ENCODE results near the gene ZDHHC19. TPM values are rescaled to one million over a fixed set of nuclear protein-coding genes. Genes with fewer than 3 reads are reported as not detected.
"Not testable (repeated sequence)": the region's sequence is repeated elsewhere in the genome, so short reads cannot be mapped to it uniquely, and the experiment has no call there.

The ZDHHC19 gene
- total RNA-seq, 2 experiments from 2014 or later = not detected

DNA sequence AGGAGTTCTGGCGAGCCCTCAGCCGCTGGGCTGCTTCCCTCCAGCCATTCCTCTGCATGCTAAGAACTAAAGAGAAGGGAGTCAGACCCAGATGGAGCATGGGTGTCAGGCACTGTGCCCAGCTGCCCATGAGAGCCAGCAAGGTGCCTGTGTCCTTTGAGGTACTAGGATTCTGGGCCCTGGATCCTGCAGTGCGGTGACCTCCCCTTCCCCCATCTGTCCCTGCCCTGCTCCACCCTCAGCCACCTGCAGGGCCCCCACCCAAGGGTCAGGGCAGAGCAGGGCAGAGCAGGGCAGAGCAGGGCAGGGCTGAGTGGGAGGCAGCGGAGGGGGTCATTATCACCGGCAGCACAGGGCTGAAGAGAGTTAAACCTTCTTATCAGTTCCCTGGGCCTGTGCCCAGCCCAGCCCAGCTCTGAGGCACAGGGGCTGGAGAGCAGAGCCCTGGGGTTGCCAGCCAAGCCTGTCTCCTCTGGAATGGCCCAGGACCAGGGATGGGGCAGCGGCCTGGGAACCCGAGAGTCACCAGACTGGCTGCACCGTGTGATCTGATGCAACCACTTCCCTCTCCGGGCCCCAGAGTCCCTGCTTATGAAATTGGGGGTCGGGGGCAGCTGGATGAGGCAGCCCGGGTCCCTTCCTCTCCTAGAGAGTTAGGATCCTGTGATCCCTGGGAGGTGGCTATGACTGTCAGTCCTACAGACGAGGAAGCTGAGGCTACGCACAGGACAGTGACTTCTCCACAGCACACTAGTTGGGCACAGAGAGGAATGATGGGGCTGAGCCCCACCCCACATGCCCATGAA, 17.3 kb downstream of the ZDHHC19 start:
- CTCF ChIA-PET = interaction anchor here (0.8 to 12.2 kb wide), 5 partner anchors 9 to 171 kb away, joined by 3 to 186 read pairs (median 6); no protein-coding TSS in a partner anchor
- no peaks in the 10 kb centered on the region for H3K27me3 Mint-ChIP-seq (ENCODE audit: low read depth)
- DNase-seq = no peak
- no peak overlapping the region for H3K4me3 Mint-ChIP-seq
- no peaks in the 10 kb centered on the region for H3K36me3 Mint-ChIP-seq (ENCODE audit: low read depth)
- peaks cover 37% of the 10 kb centered on the region for H3K4me1 Mint-ChIP-seq (ENCODE audit: low read depth)
- H3K27ac Mint-ChIP-seq = peak overlapping the region; percentile 92
- H3K9me3 Mint-ChIP-seq = no peaks in the 10 kb centered on the region
- intact Hi-C loops (cut with micrococcal nuclease) = loop anchor here (2.0 kb wide), 1 partner anchor 111 kb away; the partner anchor contains the start of gene TFRC

DNA sequence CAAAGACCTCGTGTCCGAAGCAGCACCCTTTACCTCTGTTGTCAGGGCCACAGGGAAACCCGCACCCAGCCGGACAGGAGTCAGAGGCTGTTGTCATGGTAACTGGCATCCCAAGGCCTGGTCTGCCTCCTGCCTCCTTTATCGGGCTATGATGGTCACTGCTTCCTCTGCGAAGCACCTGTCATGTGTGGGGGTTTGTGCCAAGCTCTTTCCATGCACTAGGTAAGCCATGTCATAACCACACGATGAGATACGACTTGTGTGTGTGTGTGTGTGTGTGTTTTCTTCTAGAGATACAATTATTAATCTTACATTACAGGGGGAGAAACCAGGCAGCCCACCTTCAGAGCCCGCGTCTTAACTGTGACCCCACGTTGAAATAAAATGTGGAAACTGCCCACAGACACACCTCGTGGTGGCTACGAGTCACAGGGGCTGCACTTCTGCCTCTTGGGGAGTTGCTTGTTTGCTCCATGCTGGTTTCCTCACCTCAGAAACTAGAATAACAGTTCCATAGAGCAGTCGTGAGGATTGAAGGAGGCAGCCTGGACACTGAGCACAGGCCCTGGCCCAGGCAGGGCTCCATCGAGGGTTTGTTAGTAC, 18.0 kb downstream of the ZDHHC19 start:
- Mint-ChIP-seq H3K4me3 (no peak overlapping the region), H3K27me3 (ENCODE audit: low read depth) (no peaks in the 10 kb centered on the region), H3K4me1 (ENCODE audit: low read depth) (peaks cover 37% of the 10 kb centered on the region), H3K27ac (peak overlapping the region; percentile 92), H3K36me3 (ENCODE audit: low read depth) (no peaks in the 10 kb centered on the region), H3K9me3 (no peaks in the 10 kb centered on the region)
- no peak for DNase-seq
- intact Hi-C loops (cut with micrococcal nuclease) = loop anchor here (2.0 kb wide), 1 partner anchor 110 kb away; the partner anchor contains the start of gene TFRC
- CTCF ChIA-PET = interaction anchor here (1.1 to 12.2 kb wide), 2 partner anchors 13 to 118 kb away, joined by 3 to 186 read pairs; no protein-coding TSS in a partner anchor

- intact Hi-C loops (cut with micrococcal nuclease) = loop anchor here (1.0 to 2.0 kb wide), 4 partner anchors 13 to 119 kb away; partner anchors contain the start of gene TFRC
- peaks cover 37% of the 10 kb centered on the region for H3K4me1 Mint-ChIP-seq (ENCODE audit: low read depth)
- H3K9me3 Mint-ChIP-seq = no peaks in the 10 kb centered on the region
- H3K4me3 Mint-ChIP-seq = peak overlapping the region; percentile 55
- H3K27me3 Mint-ChIP-seq (ENCODE audit: low read depth) = no peaks in the 10 kb centered on the region
- CTCF ChIA-PET = interaction anchor here (1.1 to 12.2 kb wide), 2 partner anchors 13 to 117 kb away, joined by 3 to 186 read pairs; no protein-coding TSS in a partner anchor
- DNase-seq = peak; percentile 41
- peak overlapping the region; percentile 92 for H3K27ac Mint-ChIP-seq
- H3K36me3 Mint-ChIP-seq (ENCODE audit: low read depth) = no peaks in the 10 kb centered on the region
These were observed 18.6 kb downstream of the ZDHHC19 start for GRCh38 chr3:196192524-196193051.

GRCh38 chr3:196192036-196192523, 19.1 kb downstream of the ZDHHC19 start:
- H3K4me1 Mint-ChIP-seq (ENCODE audit: low read depth) = peaks cover 38% of the 10 kb centered on the region
- H3K27me3 Mint-ChIP-seq (ENCODE audit: low read depth) = no peaks in the 10 kb centered on the region
- CTCF ChIA-PET = interaction anchor here (1.1 to 12.2 kb wide), 2 partner anchors 12 to 116 kb away, joined by 3 to 186 read pairs; no protein-coding TSS in a partner anchor
- DNase-seq = peak; percentile 82
- no peaks in the 10 kb centered on the region for H3K36me3 Mint-ChIP-seq (ENCODE audit: low read depth)
- H3K4me3 Mint-ChIP-seq = peak overlapping the region; percentile 55
- intact Hi-C loops (cut with micrococcal nuclease) = loop anchor here (1.0 to 2.0 kb wide), 4 partner anchors 13 to 119 kb away; partner anchors contain the start of gene TFRC
- no peaks in the 10 kb centered on the region for H3K9me3 Mint-ChIP-seq
- H3K27ac Mint-ChIP-seq = peak overlapping the region; percentile 92

GRCh38 chr3:196189566-196190347, 21.4 kb downstream of the ZDHHC19 start:
- H3K27ac Mint-ChIP-seq = peak overlapping the region; percentile 36
- no peak for DNase-seq
- CTCF ChIA-PET = interaction anchor here (0.7 to 12.2 kb wide), 2 partner anchors 114 to 333 kb away, joined by 3 to 186 read pairs; no protein-coding TSS in a partner anchor
- H3K27me3 Mint-ChIP-seq (ENCODE audit: low read depth) = no peaks in the 10 kb centered on the region
- H3K4me1 Mint-ChIP-seq (ENCODE audit: low read depth) = peaks cover 42% of the 10 kb centered on the region
- no peaks in the 10 kb centered on the region for H3K9me3 Mint-ChIP-seq
- intact Hi-C loops (cut with micrococcal nuclease) = no loop called here
- no peaks in the 10 kb centered on the region for H3K36me3 Mint-ChIP-seq (ENCODE audit: low read depth)
- no peak overlapping the region for H3K4me3 Mint-ChIP-seq

DNA sequence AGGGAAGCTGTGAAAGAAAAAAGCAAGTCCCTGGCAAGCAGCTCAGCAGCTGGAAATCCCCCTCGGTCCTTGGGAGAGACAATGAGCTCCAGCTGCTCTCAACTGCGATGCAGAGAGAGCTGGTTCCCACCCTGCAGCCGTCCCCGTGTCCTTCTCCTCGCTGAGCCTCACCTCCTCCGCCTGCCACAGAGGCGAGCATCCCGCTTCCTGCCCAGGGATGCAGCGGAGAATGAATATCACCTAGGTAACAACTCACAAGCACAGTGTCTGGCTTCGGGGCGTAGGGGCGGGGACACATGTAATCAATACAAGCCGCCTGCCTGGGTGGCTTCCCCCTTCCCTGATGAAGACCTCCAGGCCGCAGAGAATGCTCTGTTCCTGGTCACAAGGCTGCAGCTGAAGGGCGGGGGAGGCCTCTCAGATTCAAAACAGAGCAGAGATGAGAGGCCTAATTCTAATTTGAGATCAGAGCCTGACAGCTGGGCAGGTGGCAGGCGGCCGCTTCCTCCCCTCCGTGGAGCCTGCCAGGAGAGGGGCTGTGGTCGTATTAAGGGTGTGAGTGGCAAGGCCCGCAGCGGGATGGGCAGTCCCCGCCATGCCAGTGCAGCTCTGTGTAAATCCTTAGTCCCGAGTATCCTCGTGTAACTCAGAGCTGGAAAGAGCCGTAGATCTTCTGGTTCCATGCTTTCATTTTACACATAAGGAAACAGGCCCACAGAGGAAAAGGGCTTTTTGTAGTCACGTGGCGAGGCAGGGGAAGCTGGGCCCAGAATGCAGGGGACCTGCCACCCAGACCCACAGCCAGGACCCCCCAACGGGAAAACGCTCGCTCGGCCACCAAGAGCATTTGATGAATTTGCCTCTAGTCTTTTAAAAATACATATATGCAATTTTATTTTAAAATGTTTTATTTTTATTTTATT, 24.3 kb downstream of the ZDHHC19 start:
- no peaks in the 10 kb centered on the region for H3K36me3 Mint-ChIP-seq (ENCODE audit: low read depth)
- intact Hi-C loops (cut with micrococcal nuclease) = no loop called here
- H3K27ac Mint-ChIP-seq = no peak overlapping the region
- peaks cover 42% of the 10 kb centered on the region for H3K4me1 Mint-ChIP-seq (ENCODE audit: low read depth)
- DNase-seq = peak; percentile 46
- CTCF ChIA-PET = interaction anchor here (1.3 to 3.5 kb wide), 4 partner anchors 10 to 119 kb away, joined by 4 to 17 read pairs (median 8); no protein-coding TSS in a partner anchor
- peak overlapping the region; percentile 24 for H3K4me3 Mint-ChIP-seq
- no peaks in the 10 kb centered on the region for H3K9me3 Mint-ChIP-seq
- H3K27me3 Mint-ChIP-seq (ENCODE audit: low read depth) = no peaks in the 10 kb centered on the region

GRCh38 chr3:196184881-196185280, 26.3 kb downstream of the ZDHHC19 start:
- no peak for DNase-seq
- Mint-ChIP-seq H3K4me3 (no peak overlapping the region), H3K27ac (no peak overlapping the region), H3K9me3 (no peaks in the 10 kb centered on the region), H3K4me1 (ENCODE audit: low read depth) (peaks cover 48% of the 10 kb centered on the region), H3K27me3 (ENCODE audit: low read depth) (no peaks in the 10 kb centered on the region), H3K36me3 (ENCODE audit: low read depth) (peaks cover 1% of the 10 kb centered on the region)
- CTCF ChIA-PET = interaction anchor here (1.1 to 3.5 kb wide), 2 partner anchors 109 to 112 kb away, joined by 3 to 17 read pairs; no protein-coding TSS in a partner anchor
- intact Hi-C loops (cut with micrococcal nuclease) = no loop called here

DNA sequence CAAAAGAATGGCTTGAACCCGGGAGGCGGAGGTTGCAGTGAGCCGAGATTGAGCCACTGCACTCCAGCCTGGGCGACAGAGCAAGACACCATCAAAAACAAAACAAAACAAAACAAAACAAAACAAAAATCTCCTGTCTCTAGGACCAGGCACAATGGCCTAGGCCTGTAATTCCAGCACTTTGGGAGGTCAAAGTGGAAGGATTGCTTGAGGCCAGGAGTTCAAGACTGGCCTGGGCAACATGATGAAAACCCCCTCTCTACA, 27.1 kb downstream of the ZDHHC19 start:
- peaks cover 56% of the 10 kb centered on the region for H3K4me1 Mint-ChIP-seq (ENCODE audit: low read depth)
- CTCF ChIA-PET = interaction anchor here (1.1 kb wide), 1 partner anchor 109 kb away, joined by 3 read pairs; no protein-coding TSS in a partner anchor
- DNase-seq; H3K27me3 Mint-ChIP-seq (ENCODE audit: low read depth); H3K4me3 Mint-ChIP-seq; intact Hi-C loops (cut with micrococcal nuclease); H3K36me3 Mint-ChIP-seq (ENCODE audit: low read depth); H3K9me3 Mint-ChIP-seq: not testable (repeated sequence)
- H3K27ac Mint-ChIP-seq = peak overlapping the region; percentile 36

DNA sequence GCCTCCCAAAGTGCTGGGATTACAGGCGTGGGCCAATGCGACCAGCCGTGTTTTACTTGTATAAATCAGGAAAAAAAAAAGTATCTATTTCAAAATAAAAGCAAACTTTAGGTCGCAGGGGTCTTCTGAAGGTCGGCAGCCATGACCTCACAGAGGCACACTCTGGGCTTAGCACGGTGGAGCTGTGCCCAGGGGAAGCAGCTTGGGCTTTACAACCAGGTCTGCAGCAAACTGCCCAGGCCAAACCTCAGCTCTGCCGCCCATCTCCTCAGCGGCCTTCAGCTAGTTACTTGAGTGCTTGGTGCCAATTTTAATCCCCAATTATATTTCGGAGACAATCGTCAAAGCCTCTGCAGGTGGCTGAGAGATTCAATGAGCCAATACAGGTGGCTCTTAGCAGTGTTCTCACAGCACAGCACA, 30.1 kb downstream of the ZDHHC19 start:
- Mint-ChIP-seq H3K9me3 (no peaks in the 10 kb centered on the region), H3K4me3 (no peak overlapping the region), H3K36me3 (ENCODE audit: low read depth) (peaks cover 1% of the 10 kb centered on the region), H3K27me3 (ENCODE audit: low read depth) (no peaks in the 10 kb centered on the region), H3K4me1 (ENCODE audit: low read depth) (peaks cover 54% of the 10 kb centered on the region), H3K27ac (peak overlapping the region; percentile 99)
- intact Hi-C loops (cut with micrococcal nuclease) = no loop called here
- no peak for DNase-seq
- CTCF ChIA-PET = interaction anchor here (0.7 to 2.5 kb wide), 6 partner anchors 10 to 133 kb away, joined by 3 to 19 read pairs (median 4); no protein-coding TSS in a partner anchor

GRCh38 chr3:196180346-196180745, 30.9 kb downstream of the ZDHHC19 start:
- Mint-ChIP-seq H3K27ac (peak overlapping the region; percentile 99), H3K4me1 (ENCODE audit: low read depth) (peaks cover 54% of the 10 kb centered on the region), H3K27me3 (ENCODE audit: low read depth) (no peaks in the 10 kb centered on the region), H3K9me3 (no peaks in the 10 kb centered on the region), H3K36me3 (ENCODE audit: low read depth) (peaks cover 1% of the 10 kb centered on the region), H3K4me3 (peak overlapping the region; percentile 66)
- CTCF ChIA-PET = interaction anchor here (1.0 to 2.4 kb wide), 9 partner anchors 11 to 134 kb away, joined by 3 to 19 read pairs (median 4); no protein-coding TSS in a partner anchor
- intact Hi-C loops (cut with micrococcal nuclease) = no loop called here
- DNase-seq = no peak

All from activated naive CD4-positive, alpha-beta T cell treated with anti-CD3 and anti-CD28 coated beads for 36 hours (primary cell).